ENCODE measurements around the gene IPCEF1. TPM values are rescaled to one million over a fixed set of nuclear protein-coding genes. Genes with fewer than 3 reads are reported as not detected.
"Not testable (repeated sequence)": the region's sequence is repeated elsewhere in the genome, so short reads cannot be mapped to it uniquely, and the experiment has no call there.

Gene IPCEF1
- total RNA-seq, 1 experiment from 2014 or later, result 0.48 TPM

DNA sequence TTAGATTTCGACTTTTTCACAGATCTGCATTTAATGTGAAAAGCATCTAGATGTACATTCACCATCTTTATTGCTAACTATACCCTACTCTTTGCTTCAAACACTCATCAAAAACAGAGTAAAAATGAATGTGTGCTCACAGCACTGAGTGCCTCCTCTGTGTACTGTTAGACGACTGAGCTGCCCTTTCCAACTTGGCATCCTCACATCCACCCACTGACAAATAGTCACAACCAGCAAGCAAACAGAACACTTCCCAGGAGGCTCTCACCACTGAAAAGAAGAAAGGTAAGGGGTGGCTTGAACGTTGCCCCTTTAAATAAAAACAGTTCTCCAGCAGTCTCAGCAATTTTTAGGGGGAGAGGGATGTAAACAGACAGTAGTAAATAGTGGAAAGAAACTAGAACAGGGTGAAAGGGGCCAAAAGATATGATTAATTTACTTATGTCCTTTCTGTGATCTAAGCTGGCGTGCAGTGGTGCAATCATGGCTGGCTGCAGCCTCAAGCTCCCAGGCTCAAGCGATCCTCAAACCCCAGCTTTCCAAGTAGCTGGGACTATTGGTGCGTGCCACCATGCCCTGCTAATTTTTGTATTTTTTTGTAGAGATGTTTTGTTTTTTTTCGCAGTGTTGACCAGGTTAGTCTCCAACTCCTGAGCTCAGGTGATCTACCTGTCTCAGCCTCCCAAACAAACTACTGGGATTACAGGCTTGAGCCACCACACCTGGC, 48.7 kb downstream of the IPCEF1 start:
- no peak overlapping the region for H3K14ac ChIP-seq (ENCODE audit: insufficient read depth, low read length)
- H3K4me1 ChIP-seq (ENCODE audit: insufficient read depth, low read length), result no peaks in the 10 kb centered on the region
- H2AFZ ChIP-seq (ENCODE audit: low read length), result no peak overlapping the region
- H4K5ac ChIP-seq (ENCODE audit: insufficient read length, low read depth, low read length), result no peak overlapping the region
- no peak overlapping the region for H3K18ac ChIP-seq (ENCODE audit: insufficient read length, low read depth, low read length)
- H4K20me1 ChIP-seq (ENCODE audit: control insufficient read depth, insufficient read depth, insufficient read length), result no peaks in the 10 kb centered on the region
- H2BK120ac ChIP-seq (ENCODE audit: low read depth, low read length, poor library complexity, severe bottlenecking), result no peak overlapping the region
- no peak for DNase-seq
- no peak overlapping the region for H3K27ac ChIP-seq (ENCODE audit: insufficient read length, low read depth, low read length)
- Mint-ChIP-seq H3K4me1 (peaks cover 4 to 5% of the 10 kb centered on the region in 2 experiments), H3K27me3 (ENCODE audit: low read depth) (no peaks in the 10 kb centered on the region; the same call in 1 of the 2 replicates), H3K36me3 (ENCODE audit: insufficient read depth in 1 of 3, low read depth in 3 of 3) (peaks cover 0 to 7% (median 4%) of the 10 kb centered on the region in 3 experiments; a peak in 3 of 7 replicates), H3K9me3 (peaks cover 7 to 9% of the 10 kb centered on the region in 2 experiments), H3K27ac (no peak overlapping the region), H3K4me3 (no peak overlapping the region)
- H3K23me2 ChIP-seq (ENCODE audit: insufficient read length, low read depth, low read length, poor library complexity, severe bottlenecking), result no peaks in the 10 kb centered on the region
- no peak overlapping the region for H4K8ac ChIP-seq (replicated peaks; ENCODE audit: insufficient read length, low read depth, low read length)
- H3K23ac ChIP-seq (ENCODE audit: insufficient read length, low read depth, low read length), result no peak overlapping the region
- WGBS (ENCODE audit: extremely low coverage, insufficient read length, low lambda C conversion rate), result 100% methylated on average over 1 of the region's 7 CpGs
- H3K9ac ChIP-seq (ENCODE audit: extremely low read depth, insufficient read length, low read length), result no peak overlapping the region
- H3T11ph ChIP-seq (ENCODE audit: low read length), result no peak overlapping the region
- H4K91ac ChIP-seq (ENCODE audit: insufficient read length, low read depth, low read length), result no peak overlapping the region
- H3K79me1 ChIP-seq (ENCODE audit: insufficient read depth, low read depth, low read length, poor library complexity, severe bottlenecking), result no peaks in the 10 kb centered on the region
- H3K79me2 ChIP-seq (ENCODE audit: insufficient read depth, low read length), result no peaks in the 10 kb centered on the region
- H2BK20ac ChIP-seq (ENCODE audit: low read depth, low read length, poor library complexity, severe bottlenecking), result no peak overlapping the region
- no peak overlapping the region for H2AK5ac ChIP-seq (ENCODE audit: insufficient read length, low read length)
- H2BK15ac ChIP-seq (ENCODE audit: low read depth, low read length), result no peak overlapping the region
- H2BK12ac ChIP-seq (ENCODE audit: insufficient read length, low read depth, low read length), result no peak overlapping the region
- H3K27me3 ChIP-seq (ENCODE audit: insufficient read depth, low read length), result no peaks in the 10 kb centered on the region
- H3K56ac ChIP-seq (ENCODE audit: insufficient read length, low read depth, low read length), result no peak overlapping the region
- no peaks in the 10 kb centered on the region for H3K9me3 ChIP-seq (ENCODE audit: control insufficient read depth, low read depth, low read length)
- TF ChIP-seq, protein P1, sequence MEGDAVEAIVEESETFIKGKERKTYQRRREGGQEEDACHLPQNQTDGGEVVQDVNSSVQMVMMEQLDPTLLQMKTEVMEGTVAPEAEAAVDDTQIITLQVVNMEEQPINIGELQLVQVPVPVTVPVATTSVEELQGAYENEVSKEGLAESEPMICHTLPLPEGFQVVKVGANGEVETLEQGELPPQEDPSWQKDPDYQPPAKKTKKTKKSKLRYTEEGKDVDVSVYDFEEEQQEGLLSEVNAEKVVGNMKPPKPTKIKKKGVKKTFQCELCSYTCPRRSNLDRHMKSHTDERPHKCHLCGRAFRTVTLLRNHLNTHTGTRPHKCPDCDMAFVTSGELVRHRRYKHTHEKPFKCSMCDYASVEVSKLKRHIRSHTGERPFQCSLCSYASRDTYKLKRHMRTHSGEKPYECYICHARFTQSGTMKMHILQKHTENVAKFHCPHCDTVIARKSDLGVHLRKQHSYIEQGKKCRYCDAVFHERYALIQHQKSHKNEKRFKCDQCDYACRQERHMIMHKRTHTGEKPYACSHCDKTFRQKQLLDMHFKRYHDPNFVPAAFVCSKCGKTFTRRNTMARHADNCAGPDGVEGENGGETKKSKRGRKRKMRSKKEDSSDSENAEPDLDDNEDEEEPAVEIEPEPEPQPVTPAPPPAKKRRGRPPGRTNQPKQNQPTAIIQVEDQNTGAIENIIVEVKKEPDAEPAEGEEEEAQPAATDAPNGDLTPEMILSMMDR (conservative IDR thresholded peaks at IDR 0.05), result no peak
- H3K4me2 ChIP-seq (ENCODE audit: insufficient read depth, insufficient read length, low read length), result no peak overlapping the region
- no peak overlapping the region for H2BK5ac ChIP-seq (ENCODE audit: insufficient read length, low read length)
- no peak overlapping the region for H3K4ac ChIP-seq (ENCODE audit: low read depth, low read length)

DNA sequence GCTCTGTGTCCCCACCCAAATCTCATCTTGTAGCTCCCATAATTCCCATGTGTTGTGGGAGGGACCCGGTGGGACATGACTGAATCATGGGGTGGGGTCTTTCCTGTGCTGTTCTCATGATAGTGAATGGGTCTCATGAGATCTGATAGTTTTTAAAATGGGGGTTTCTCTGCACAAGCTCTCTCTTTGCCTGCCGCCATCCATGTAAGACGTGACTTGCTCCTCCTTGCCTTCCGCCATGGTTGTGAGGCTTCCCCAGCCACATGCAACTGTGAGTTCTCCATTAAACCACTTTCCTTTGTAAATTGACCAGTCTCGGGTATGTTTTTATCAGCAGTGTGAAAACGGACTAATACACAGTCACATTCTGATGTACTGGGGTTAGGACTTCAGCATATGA, 49.5 kb downstream of the IPCEF1 start:
- H4K5ac ChIP-seq (ENCODE audit: insufficient read length, low read depth, low read length); DNase-seq; H3K23me2 ChIP-seq (ENCODE audit: insufficient read length, low read depth, low read length, poor library complexity, severe bottlenecking); H3K56ac ChIP-seq (ENCODE audit: insufficient read length, low read depth, low read length); H3K14ac ChIP-seq (ENCODE audit: insufficient read depth, low read length); H3K79me1 ChIP-seq (ENCODE audit: insufficient read depth, low read depth, low read length, poor library complexity, severe bottlenecking); H3K36me3 Mint-ChIP-seq (ENCODE audit: insufficient read depth in 1 of 3, low read depth in 3 of 3); H4K20me1 ChIP-seq (ENCODE audit: control insufficient read depth, insufficient read depth, insufficient read length); H3K23ac ChIP-seq (ENCODE audit: insufficient read length, low read depth, low read length); H4K91ac ChIP-seq (ENCODE audit: insufficient read length, low read depth, low read length); H3K27ac ChIP-seq (ENCODE audit: insufficient read length, low read depth, low read length); H2BK120ac ChIP-seq (ENCODE audit: low read depth, low read length, poor library complexity, severe bottlenecking); H3K4ac ChIP-seq (ENCODE audit: low read depth, low read length); H3K4me1 ChIP-seq (ENCODE audit: insufficient read depth, low read length); H2AFZ ChIP-seq (ENCODE audit: low read length); H4K8ac ChIP-seq (replicated peaks; ENCODE audit: insufficient read length, low read depth, low read length); H2BK20ac ChIP-seq (ENCODE audit: low read depth, low read length, poor library complexity, severe bottlenecking); H3K9me3 ChIP-seq (ENCODE audit: control insufficient read depth, low read depth, low read length); H3K4me2 ChIP-seq (ENCODE audit: insufficient read depth, insufficient read length, low read length); H2BK12ac ChIP-seq (ENCODE audit: insufficient read length, low read depth, low read length); H3K9ac ChIP-seq (ENCODE audit: extremely low read depth, insufficient read length, low read length); H3K27me3 ChIP-seq (ENCODE audit: insufficient read depth, low read length); H3K27me3 Mint-ChIP-seq (ENCODE audit: low read depth); H3K4me3 Mint-ChIP-seq; H3T11ph ChIP-seq (ENCODE audit: low read length); H3K18ac ChIP-seq (ENCODE audit: insufficient read length, low read depth, low read length); H2BK15ac ChIP-seq (ENCODE audit: low read depth, low read length); H2BK5ac ChIP-seq (ENCODE audit: insufficient read length, low read length); H3K4me1 Mint-ChIP-seq; H3K9me3 Mint-ChIP-seq; H3K79me2 ChIP-seq (ENCODE audit: insufficient read depth, low read length); H2AK5ac ChIP-seq (ENCODE audit: insufficient read length, low read length): not testable (repeated sequence)
- WGBS (ENCODE audit: extremely low coverage, insufficient read length, low lambda C conversion rate), result no CpG with 5 or more reads among the region's 6 CpGs
- peak overlapping the region in 1 of 3 experiments; percentile 20; a peak in 1 of 7 replicates for H3K27ac Mint-ChIP-seq

Measured in H9 (cell line).